Caco-2 (cell line): ENCODE data around the gene TMEM236. TPM values are rescaled to one million over a fixed set of nuclear protein-coding genes. Genes with fewer than 3 reads are reported as not detected.

Source experiments
- BruUV-seq: library from RNA; stranded (reverse); fragments of 400-500 nt; replicated peaks from 2 replicates; lab custom pipeline; 2021; lab: Mats Ljungman, UMichigan
- CTCF ChIA-PET: fragments of 300-600 bp; sonication (Branson Sonifier 250); formaldehyde crosslinking; loops from one replicate; lab custom pipeline; 2022; ENCODE audit warnings: antibody characterized with exemption; lab: Charles Lee
- POLR2A ChIA-PET: fragments of 300-600 bp; sonication (Branson Sonifier 250); formaldehyde crosslinking; loops from one replicate; lab custom pipeline; 2022; ENCODE audit warnings: antibody characterized with exemption; lab: Charles Lee
- DNase-seq, 2 experiments: peaks; one replicate each; pipeline versions ENCODE4 v3.0.0 to v3.0.0-alpha.2; 2020 to 2022
- H3K27me3 ChIP-seq: replicated peaks from 2 replicates; pipeline ENCODE4 v1.6.0; 2011; ENCODE audit warnings: low read length; ENCODE audit not compliant: control insufficient read depth, insufficient read depth
- H3K36me3 ChIP-seq: 2 replicates; pipeline ENCODE4 v1.5.1; 2011; ENCODE audit warnings: low read length; ENCODE audit not compliant: control insufficient read depth, insufficient read depth
- H3K4me1 ChIP-seq: fragments of 250-450 bp; sonication (Bioruptor Pico); 2 replicates; pipeline ENCODE4 v1.5.1; 2020; ENCODE audit warnings: mild to moderate bottlenecking
- H3K4me3 ChIP-seq: 2 replicates; pipeline ENCODE4 v1.5.1; 2011; ENCODE audit warnings: low read depth, mild to moderate bottlenecking, control low read depth, low read length
- H3K9me3 ChIP-seq: fragments of 250-450 bp; sonication (Bioruptor Pico); 2 replicates; pipeline ENCODE4 v1.5.1; 2020; ENCODE audit warnings: mild to moderate bottlenecking, moderate library complexity
- H3K27ac Mint-ChIP-seq: one replicate; pipeline ENCODE4 v1.8.0; 2022; ENCODE audit warnings: mixed read lengths; ENCODE audit not compliant: unreplicated experiment
- H3K27me3 Mint-ChIP-seq: one replicate; pipeline ENCODE4 v1.8.0; 2022; ENCODE audit warnings: mixed read lengths; ENCODE audit not compliant: insufficient read depth, unreplicated experiment
- H3K36me3 Mint-ChIP-seq: one replicate; pipeline ENCODE4 v1.8.0; 2022; ENCODE audit warnings: mild to moderate bottlenecking, mixed read lengths; ENCODE audit not compliant: insufficient read depth, unreplicated experiment
- H3K4me1 Mint-ChIP-seq: one replicate; pipeline ENCODE4 v1.8.0; 2022; ENCODE audit warnings: low read depth, mixed read lengths; ENCODE audit not compliant: unreplicated experiment
- H3K4me3 Mint-ChIP-seq: one replicate; pipeline ENCODE4 v1.8.0; 2022; ENCODE audit warnings: mild to moderate bottlenecking, moderate library complexity, mixed read lengths; ENCODE audit not compliant: unreplicated experiment
- H3K9me3 Mint-ChIP-seq: one replicate; pipeline ENCODE4 v1.8.0; 2022; ENCODE audit warnings: mixed read lengths; ENCODE audit not compliant: unreplicated experiment
- CTCF ChIP-seq, 2 experiments: fragments of 200-600 bp in 1 of 2; IDR thresholded peaks; 1 replicate in 1 of 2; 2 replicates in 1 of 2; pipeline versions ENCODE4 v1.5.1 to v1.8.0; 2011 to 2022; ENCODE audit warnings: antibody characterized with exemption in 1 of 2, control low read depth in 1 of 2, inconsistent platforms in 1 of 2, low read depth in 1 of 2, low read length in 1 of 2, mild to moderate bottlenecking in 1 of 2, moderate library complexity in 1 of 2; ENCODE audit not compliant: insufficient read depth in 1 of 2, severe bottlenecking in 1 of 2, unreplicated experiment in 1 of 2
- intact Hi-C: fragments of 100-400 bp; cut with micrococcal nuclease; formaldehyde crosslinking; loops from one replicate; pipeline ENCODE4 v1.10.0; 2022; ENCODE audit not compliant: unreplicated experiment
- total RNA-seq: library from RNA; stranded (reverse); gene quantifications from 2 replicates; pipeline ENCODE4 v1.2.3, GENCODE V29; 2022

Gene TMEM236
- total RNA-seq, 1 experiment from 2014 or later = 0.64 TPM

- Histone ChIP-seq H3K9me3 (no peaks in the 10 kb centered on the region), H3K36me3 (no peaks in the 10 kb centered on the region), H3K27me3 (no peaks in the 10 kb centered on the region), H3K4me3 (no peak overlapping the region), H3K4me1 (no peaks in the 10 kb centered on the region)
- Mint-ChIP-seq H3K4me3 (no peak overlapping the region), H3K4me1 (no peaks in the 10 kb centered on the region), H3K9me3 (no peaks in the 10 kb centered on the region), H3K27me3 (peaks cover under 1% of the 10 kb centered on the region), H3K27ac (no peak overlapping the region), H3K36me3 (no peaks in the 10 kb centered on the region)
- no peak for TF ChIP-seq CTCF (IDR thresholded peaks at IDR 0.05; ENCODE audit: insufficient read depth in 1 of 2, low read depth in 1 of 2, low read length in 1 of 2, severe bottlenecking in 1 of 2, unreplicated experiment in 1 of 2)
- intact Hi-C loops = no loop called here
- BruUV-seq = no TSS peak
- DNase-seq = no peak
- ChIA-PET CTCF (no interaction called here), POLR2A (no interaction called here)
These were observed 27.8 kb downstream of the TMEM236 start for GRCh38 chr10:17779784-17780183.

GRCh38 chr10:17780727-17781126, 28.7 kb downstream of the TMEM236 start:
- Mint-ChIP-seq H3K27ac (no peak overlapping the region), H3K4me1 (no peaks in the 10 kb centered on the region), H3K27me3 (no peaks in the 10 kb centered on the region), H3K36me3 (no peaks in the 10 kb centered on the region), H3K4me3 (no peak overlapping the region), H3K9me3 (no peaks in the 10 kb centered on the region)
- POLR2A ChIA-PET = no interaction called here
- no peak overlapping the region for H3K4me3 ChIP-seq
- no TSS peak for BruUV-seq
- CTCF ChIA-PET = interaction anchor here (0.6 kb wide), 2 partner anchors 170 to 177 kb away, joined by 4 to 5 read pairs; no protein-coding TSS in a partner anchor
- intact Hi-C loops = no loop called here
- H3K9me3 ChIP-seq = no peaks in the 10 kb centered on the region
- DNase-seq = no peak
- H3K36me3 ChIP-seq = no peaks in the 10 kb centered on the region
- no peak for TF ChIP-seq CTCF (IDR thresholded peaks at IDR 0.05; ENCODE audit: insufficient read depth in 1 of 2, low read depth in 1 of 2, low read length in 1 of 2, severe bottlenecking in 1 of 2, unreplicated experiment in 1 of 2)
- H3K27me3 ChIP-seq = no peaks in the 10 kb centered on the region
- H3K4me1 ChIP-seq = no peaks in the 10 kb centered on the region

- H3K4me3 ChIP-seq = no peak overlapping the region
- no peaks in the 10 kb centered on the region for H3K9me3 ChIP-seq
- no peaks in the 10 kb centered on the region for H3K27me3 ChIP-seq
- no peaks in the 10 kb centered on the region for H3K27me3 Mint-ChIP-seq
- intact Hi-C loops = no loop called here
- peak in 1 of 2 experiments; percentile 37 for DNase-seq
- H3K4me1 Mint-ChIP-seq = no peaks in the 10 kb centered on the region
- H3K4me3 Mint-ChIP-seq = no peak overlapping the region
- no peaks in the 10 kb centered on the region for H3K36me3 ChIP-seq
- TF ChIP-seq CTCF (IDR thresholded peaks at IDR 0.05; ENCODE audit: insufficient read depth in 1 of 2, low read depth in 1 of 2, low read length in 1 of 2, severe bottlenecking in 1 of 2, unreplicated experiment in 1 of 2) = peak; percentile 13 to 45
- H3K9me3 Mint-ChIP-seq = no peaks in the 10 kb centered on the region
- no TSS peak for BruUV-seq
- no peak overlapping the region for H3K27ac Mint-ChIP-seq
- H3K4me1 ChIP-seq = no peaks in the 10 kb centered on the region
- ChIA-PET CTCF (no interaction called here), POLR2A (no interaction called here)
- H3K36me3 Mint-ChIP-seq = no peaks in the 10 kb centered on the region
These were observed 29.9 kb downstream of the TMEM236 start for GRCh38 chr10:17781856-17782255.
